ENCODE results near the gene SKAP2. TPM values are rescaled to one million over a fixed set of nuclear protein-coding genes. Genes with fewer than 3 reads are reported as not detected.

Gene SKAP2
- total RNA-seq, 1 donor from 2014 or later: 3.5 TPM

DNA sequence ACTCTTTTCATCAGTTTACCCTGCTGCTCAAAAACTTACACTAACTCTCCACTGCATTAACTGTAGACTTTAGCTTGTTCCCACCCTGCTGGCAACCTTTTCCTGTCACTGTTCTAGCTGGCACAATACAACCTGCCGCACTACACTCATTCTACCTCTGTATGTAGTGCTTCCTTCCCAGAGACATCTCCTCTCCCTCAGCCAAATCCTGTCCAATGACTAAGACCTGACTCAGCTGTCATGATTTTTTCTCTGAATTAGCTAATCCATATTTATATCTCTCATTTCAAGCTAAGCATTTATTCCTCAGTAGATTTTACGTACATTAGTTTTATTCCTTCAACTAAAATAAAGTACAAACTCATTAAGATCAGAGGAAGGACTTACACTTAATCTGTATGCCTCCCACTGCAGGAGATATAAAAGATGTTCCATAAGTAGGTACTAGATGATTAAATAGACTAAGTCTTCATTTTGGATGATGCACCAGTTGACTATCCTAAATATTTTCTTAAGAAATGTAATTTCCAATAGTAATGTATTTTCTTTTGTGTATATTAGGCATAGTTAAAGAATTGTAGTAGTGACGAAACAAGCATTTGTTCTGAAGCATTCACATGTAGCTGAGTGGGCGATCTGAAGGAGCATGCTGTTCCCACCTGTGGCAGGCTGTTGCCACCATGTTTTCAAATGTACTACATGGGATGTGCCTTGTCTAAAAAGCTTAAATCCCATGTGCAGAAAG, 189.1 kb downstream of the SKAP2 start:
- TF ChIP-seq, protein P1, sequence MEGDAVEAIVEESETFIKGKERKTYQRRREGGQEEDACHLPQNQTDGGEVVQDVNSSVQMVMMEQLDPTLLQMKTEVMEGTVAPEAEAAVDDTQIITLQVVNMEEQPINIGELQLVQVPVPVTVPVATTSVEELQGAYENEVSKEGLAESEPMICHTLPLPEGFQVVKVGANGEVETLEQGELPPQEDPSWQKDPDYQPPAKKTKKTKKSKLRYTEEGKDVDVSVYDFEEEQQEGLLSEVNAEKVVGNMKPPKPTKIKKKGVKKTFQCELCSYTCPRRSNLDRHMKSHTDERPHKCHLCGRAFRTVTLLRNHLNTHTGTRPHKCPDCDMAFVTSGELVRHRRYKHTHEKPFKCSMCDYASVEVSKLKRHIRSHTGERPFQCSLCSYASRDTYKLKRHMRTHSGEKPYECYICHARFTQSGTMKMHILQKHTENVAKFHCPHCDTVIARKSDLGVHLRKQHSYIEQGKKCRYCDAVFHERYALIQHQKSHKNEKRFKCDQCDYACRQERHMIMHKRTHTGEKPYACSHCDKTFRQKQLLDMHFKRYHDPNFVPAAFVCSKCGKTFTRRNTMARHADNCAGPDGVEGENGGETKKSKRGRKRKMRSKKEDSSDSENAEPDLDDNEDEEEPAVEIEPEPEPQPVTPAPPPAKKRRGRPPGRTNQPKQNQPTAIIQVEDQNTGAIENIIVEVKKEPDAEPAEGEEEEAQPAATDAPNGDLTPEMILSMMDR (conservative IDR thresholded peaks at IDR 0.05): no peak
- no peak for DNase-seq (ENCODE audit: low read depth, low spot score)
- H3K4me1 Mint-ChIP-seq: peaks cover under 1% of the 10 kb centered on the region
- H3K36me3 Mint-ChIP-seq (ENCODE audit: low read depth): no peaks in the 10 kb centered on the region
- peaks cover 30% of the 10 kb centered on the region for H3K27me3 Mint-ChIP-seq (ENCODE audit: low read depth)
- H3K4me3 Mint-ChIP-seq: no peak overlapping the region
- H3K27ac Mint-ChIP-seq (ENCODE audit: unreplicated experiment): no peak overlapping the region
- H3K9me3 Mint-ChIP-seq: no peaks in the 10 kb centered on the region

DNA sequence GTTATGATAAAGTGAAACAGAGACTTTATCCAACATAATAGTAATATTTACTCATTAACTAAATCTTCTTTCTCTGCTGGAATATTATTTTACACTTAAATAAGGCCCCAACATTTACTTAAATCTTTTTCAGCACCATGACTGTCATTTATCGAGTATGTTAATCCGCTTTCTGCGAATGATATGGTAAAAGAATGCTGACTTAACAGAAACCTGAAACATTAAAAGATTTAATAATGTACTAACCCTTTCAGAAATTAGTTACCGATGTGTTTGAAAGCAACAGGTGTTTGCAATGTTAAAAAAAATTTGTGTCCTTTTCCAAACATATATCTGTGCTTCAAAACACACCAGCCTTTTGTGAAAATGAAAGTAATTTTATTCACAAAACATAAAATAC, 190.5 kb downstream of the SKAP2 start:
- Mint-ChIP-seq H3K9me3 (no peaks in the 10 kb centered on the region), H3K27me3 (ENCODE audit: low read depth) (peaks cover 28% of the 10 kb centered on the region), H3K4me3 (no peak overlapping the region), H3K27ac (ENCODE audit: unreplicated experiment) (no peak overlapping the region), H3K4me1 (no peaks in the 10 kb centered on the region), H3K36me3 (ENCODE audit: low read depth) (no peaks in the 10 kb centered on the region)
- TF ChIP-seq, protein P1 (conservative IDR thresholded peaks at IDR 0.05): no peak
- DNase-seq (ENCODE audit: low read depth, low spot score): no peak

DNA sequence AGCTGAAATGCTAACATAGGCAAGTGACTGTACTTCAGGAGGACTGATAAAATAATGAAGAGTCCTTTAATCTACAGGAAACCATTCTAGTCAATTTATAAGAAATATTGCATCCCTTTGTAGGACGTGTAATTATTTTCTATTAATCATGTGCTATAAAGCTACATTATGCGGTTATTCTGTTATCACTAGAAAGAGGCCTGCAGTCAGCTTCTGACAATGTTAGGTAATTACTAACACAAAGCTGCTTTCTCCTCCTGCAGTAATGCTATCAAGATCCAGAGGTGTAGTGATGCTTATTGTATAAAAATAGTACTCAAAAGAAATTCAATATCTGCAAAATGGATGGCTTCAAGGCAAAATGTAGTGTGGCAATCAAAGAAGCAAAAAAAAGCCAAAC, 191.1 kb downstream of the SKAP2 start:
- H3K27me3 Mint-ChIP-seq (ENCODE audit: low read depth): peaks cover 28% of the 10 kb centered on the region
- TF ChIP-seq, protein P1 (conservative IDR thresholded peaks at IDR 0.05): no peak
- no peaks in the 10 kb centered on the region for H3K4me1 Mint-ChIP-seq
- H3K9me3 Mint-ChIP-seq: no peaks in the 10 kb centered on the region
- H3K27ac Mint-ChIP-seq (ENCODE audit: unreplicated experiment): no peak overlapping the region
- no peak overlapping the region for H3K4me3 Mint-ChIP-seq
- no peak for DNase-seq (ENCODE audit: low read depth, low spot score)
- H3K36me3 Mint-ChIP-seq (ENCODE audit: low read depth): no peaks in the 10 kb centered on the region

DNA sequence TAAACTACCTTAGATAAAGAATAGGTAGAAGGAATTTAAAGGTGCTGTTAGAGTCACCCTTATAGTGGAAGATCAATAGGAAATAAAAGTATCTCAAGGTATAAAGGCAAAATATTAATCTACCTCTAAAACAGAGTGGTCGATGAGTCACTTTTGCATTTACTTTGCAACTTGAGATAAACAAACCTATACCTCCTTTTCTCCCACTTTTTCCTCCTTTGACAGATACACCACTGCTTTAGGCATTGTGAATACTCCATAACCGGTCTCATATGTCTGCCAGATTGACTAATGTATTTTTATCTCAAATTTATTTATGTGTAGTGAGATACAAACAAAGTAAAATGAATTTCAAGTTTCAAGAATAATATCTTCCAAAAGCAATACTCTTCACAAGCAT, 193.5 kb downstream of the SKAP2 start:
- Mint-ChIP-seq H3K4me1 (peaks cover 8% of the 10 kb centered on the region), H3K36me3 (ENCODE audit: low read depth) (no peaks in the 10 kb centered on the region), H3K27me3 (ENCODE audit: low read depth) (peaks cover 24% of the 10 kb centered on the region), H3K27ac (ENCODE audit: unreplicated experiment) (no peak overlapping the region), H3K4me3 (no peak overlapping the region), H3K9me3 (no peaks in the 10 kb centered on the region)
- DNase-seq (ENCODE audit: low read depth, low spot score): no peak
- TF ChIP-seq, protein P1 (conservative IDR thresholded peaks at IDR 0.05): no peak

DNA sequence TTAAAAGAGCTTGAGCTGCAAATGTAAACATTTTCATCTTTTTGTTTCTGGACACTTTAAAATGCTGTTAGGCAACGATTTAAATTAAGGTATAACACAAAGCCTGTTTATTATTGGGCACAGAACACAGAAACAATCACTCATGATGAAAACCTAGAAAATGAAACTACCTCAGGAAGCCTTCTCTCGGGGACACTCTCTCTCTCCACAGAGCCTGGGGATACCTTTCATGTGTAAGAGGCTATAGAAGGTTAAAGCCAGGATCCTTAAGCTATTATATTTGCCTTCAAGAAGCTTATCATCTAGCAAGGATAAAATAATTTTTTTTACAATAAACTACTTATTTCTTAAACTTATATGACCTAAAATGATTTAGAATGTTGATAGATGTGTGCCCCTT, 194.1 kb downstream of the SKAP2 start:
- no peaks in the 10 kb centered on the region for H3K9me3 Mint-ChIP-seq
- no peak overlapping the region for H3K27ac Mint-ChIP-seq (ENCODE audit: unreplicated experiment)

More for the DNA sequence above, 194.1 kb downstream of the SKAP2 start:
- H3K36me3 Mint-ChIP-seq (ENCODE audit: low read depth): no peaks in the 10 kb centered on the region
- no peak overlapping the region for H3K4me3 Mint-ChIP-seq
- DNase-seq (ENCODE audit: low read depth, low spot score): no peak
- TF ChIP-seq, protein P1 (conservative IDR thresholded peaks at IDR 0.05): no peak
- peaks cover 24% of the 10 kb centered on the region for H3K27me3 Mint-ChIP-seq (ENCODE audit: low read depth)
- H3K4me1 Mint-ChIP-seq: peaks cover 8% of the 10 kb centered on the region
